Uterus (tissue), 2 donors: ENCODE data around the gene RARRES1.

Experiments used
- CTCF ChIP-seq, 4 experiments: fragments of 200-600 bp in 2 of 4; fragments of 450-650 bp in 2 of 4; sonication (generic) in 2 of 4; IDR thresholded peaks; one replicate each; pipeline ENCODE4 v1.5.1; 2016 to 2019; ENCODE audit warnings: antibody characterized with exemption in 4 of 4, mild to moderate bottlenecking in 2 of 4, moderate library complexity in 1 of 4
- POLR2A ChIP-seq, 2 donors: fragments of 450-650 bp; IDR thresholded peaks; one replicate each; pipeline ENCODE4 v1.6.1; 2016; ENCODE audit warnings: antibody characterized with exemption in 2 of 2, mild to moderate bottlenecking in 1 of 2, moderate library complexity in 1 of 2

GRCh38 chr3:158749526-158749925 is 17.3 kb upstream of the RARRES1 start:
- TF ChIP-seq CTCF (IDR thresholded peaks at IDR 0.05) (no peak), POLR2A (IDR thresholded peaks at IDR 0.05) (no peak)
